GM19043 (cell line): ENCODE data around the gene HOXA9.

Source experiments
- ATAC-seq: cut with Tn5 transposase; IDR thresholded peaks from one replicate; pipeline ENCODE4 v1.9.1; 2021; ENCODE audit warnings: low read depth; ENCODE audit not compliant: unreplicated experiment

The HOXA9 gene

DNA sequence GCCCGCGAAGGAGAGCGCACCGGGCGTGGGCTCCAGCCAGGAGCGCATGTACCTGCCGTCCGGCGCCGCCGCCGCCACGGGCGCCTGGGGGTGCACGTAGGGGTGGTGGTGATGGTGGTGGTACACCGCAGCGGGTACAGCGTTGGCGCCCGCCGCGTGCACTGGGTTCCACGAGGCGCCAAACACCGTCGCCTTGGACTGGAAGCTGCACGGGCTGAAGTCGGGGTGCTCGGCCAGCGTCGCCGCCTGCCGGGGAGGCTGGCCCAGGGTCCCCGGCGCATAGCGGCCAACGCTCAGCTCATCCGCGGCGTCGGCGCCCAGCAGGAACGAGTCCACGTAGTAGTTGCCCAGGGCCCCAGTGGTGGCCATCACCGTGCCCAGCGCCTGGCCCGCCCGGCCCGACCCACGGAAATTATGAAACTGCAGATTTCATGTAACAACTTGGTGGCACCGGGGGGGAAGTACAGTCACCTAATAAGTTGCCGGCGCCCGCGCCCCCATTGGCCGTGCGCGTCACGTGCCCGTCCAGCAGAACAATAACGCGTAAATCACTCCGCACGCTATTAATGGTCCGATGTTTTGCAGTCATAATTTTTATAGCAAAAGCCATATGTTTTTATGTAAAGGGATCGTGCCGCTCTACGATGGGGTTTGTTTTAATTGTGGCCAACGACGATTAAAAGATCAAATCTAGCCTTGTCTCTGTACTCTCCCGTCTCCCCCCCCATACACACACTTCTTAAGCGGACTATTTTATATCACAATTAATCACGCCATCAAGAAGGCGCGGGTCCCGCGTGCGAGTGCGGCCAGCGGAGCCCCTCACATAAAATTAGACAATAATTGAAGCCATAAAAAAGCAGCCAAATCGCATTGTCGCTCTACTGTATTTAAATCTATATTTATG is at the start of gene HOXA9:
TSS of gene HOXA9 (minus strand) at position 449 of the 907 bp plus-strand sequence. CDS start at position 369, 80 bp downstream.
- ATAC-seq, result no peak

DNA sequence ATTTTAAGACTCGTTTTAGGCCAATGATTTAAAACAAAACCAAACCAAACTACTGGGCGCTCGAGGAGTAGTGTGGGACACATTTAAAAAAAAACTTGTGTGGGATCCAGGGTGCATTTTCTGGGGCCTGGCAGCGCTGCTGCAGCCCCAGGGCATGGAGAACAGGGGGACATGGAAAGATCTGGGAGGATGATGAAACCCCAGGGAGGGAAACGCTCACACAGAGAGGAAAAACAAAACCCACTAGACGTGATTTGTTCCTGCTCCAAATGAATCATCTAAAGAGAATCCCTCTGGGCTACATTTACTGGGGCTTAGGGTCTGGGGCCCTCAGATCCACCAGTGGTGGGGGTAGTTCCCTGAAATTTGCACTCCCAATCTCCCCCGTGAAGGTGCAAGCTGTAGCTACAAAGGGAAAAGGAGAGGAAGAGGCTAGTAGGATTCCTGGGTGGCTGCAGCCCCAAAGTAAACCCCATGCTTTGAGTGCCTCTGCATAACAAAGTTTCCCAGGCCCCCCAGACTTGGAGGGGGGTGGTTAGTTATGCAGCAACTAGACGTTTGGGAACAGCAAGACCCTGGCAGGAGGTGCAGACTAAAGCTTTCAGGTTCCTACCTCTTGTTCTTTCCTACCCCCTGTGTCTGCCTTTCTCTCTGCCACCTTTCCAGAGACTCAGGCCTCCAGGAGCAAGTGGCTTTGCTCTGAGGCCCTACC is 49.1 kb upstream of the HOXA9 start:
- ATAC-seq, result no peak

DNA sequence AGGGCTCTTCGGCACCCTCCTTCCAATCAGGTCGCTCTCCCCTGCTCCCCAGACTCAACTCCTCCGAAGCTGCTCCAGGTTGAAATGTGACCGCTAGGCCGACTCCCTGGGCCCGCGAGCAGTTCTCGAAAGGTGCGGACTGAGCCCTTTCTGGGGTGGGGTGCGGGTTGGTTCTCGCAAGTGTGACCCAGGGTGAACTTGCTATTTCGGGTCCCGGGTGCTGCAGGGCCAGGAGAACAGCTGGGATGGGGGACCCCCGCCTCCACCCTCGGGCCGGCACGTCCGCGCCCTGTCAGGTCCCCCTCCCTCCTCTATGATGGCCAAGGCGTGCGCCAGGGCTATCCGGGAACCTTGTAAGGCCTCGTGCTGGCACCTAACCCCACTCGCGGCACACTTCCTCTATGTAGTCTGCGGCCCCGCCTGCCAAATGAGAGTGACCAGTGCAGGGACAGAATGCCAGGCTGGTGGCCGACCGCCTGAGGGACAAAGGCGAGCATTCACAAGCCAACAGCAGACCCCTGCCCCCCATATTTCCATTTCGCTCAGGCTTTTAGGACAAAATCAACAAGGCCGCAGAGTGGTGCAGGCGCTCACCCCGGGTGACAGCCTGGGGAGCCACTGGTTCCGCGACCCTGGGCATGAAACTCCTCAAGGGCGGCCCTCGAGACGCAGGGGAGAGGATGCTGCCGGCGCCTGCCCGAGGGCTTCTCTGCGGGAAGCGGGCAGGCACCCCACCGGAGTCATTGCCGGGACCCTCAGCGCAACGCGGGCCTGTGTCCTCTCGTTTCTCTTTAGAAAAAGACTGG is 48.3 kb upstream of the HOXA9 start:
- ATAC-seq, result no peak

DNA sequence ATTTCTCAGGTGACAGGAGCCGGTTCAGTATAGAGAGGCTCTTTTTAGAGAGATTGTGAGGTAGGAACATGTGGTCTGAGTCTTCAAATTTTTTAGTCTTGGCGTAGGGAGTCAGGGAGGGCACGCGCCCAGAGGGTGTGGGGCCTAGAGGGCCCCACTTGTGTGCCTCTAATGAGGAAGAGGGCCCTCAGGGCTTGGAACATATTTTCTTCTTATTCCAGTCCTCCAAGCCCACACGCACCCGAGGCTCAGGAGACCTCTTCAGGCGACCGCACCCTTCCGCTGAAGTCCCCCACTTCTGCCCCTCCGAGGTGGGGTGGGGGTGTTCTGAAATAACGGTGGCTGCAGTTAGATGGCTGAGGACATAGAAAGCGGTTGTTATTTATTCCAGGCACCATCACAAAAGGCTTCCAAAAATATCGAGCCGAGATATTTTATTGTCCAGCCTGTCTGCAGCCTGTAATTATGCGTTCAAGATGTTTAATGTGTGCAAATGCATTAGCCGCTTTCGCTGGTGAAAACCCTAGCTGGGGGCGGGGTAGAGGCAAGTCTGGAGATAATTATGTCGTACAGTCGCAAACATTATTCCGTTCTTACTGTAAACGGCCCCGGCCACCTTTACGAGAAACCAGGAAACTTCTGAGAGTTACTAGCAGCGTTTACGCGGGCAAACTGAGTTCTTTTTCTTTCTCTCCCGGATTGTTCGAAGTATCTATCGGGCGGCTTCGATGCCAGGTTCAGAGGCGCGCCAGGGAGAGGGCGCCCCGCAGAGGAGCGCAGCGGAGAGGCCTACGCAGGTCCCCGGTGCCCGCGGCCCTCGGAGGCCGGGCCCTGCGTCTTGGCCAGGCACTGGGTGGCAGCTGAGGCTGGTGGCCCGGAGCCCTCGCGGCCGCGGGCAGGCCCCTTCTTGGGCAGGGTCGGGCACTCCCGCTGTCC is 47.4 kb upstream of the HOXA9 start:
- ATAC-seq, result no peak

DNA sequence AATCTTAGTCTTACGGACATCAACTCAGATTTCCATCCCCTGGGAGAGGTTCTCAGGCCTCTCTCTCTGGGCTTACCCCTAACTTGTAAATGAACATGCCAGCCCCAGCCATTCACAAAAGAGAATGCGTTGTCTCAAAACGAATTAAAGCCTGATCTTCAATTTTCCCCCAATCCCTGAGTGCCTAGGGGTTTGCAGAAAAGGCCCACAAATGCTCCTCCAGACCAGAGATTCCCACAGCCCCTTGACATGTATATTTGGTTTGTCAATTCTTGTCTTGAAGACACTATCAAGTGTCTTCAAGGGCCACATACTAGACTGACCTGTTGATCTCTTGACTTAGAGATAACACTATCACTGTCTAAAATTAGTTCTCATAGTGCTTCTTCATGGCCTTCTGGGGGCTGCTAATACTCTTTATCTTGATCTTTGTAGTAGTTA is 46.4 kb upstream of the HOXA9 start:
- ATAC-seq, result no peak

DNA sequence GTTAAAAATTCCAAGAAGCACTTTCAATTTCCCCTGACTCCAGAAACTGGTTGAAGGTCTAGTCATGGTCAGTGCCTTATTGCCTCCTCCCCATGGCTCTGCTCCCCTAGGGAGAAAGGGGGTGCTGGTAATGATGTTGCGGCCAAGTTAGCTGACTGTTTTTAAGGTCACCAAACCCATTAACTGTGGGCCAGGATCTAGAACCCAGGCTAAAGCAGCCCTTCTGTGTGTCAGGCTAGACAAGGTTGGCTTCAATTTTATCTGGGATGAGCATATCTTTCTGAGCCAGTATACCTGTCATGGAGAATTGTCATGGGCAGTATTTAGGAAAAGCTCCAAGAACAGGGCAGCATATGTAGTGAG is 45.7 kb upstream of the HOXA9 start:
- ATAC-seq, result no peak

DNA sequence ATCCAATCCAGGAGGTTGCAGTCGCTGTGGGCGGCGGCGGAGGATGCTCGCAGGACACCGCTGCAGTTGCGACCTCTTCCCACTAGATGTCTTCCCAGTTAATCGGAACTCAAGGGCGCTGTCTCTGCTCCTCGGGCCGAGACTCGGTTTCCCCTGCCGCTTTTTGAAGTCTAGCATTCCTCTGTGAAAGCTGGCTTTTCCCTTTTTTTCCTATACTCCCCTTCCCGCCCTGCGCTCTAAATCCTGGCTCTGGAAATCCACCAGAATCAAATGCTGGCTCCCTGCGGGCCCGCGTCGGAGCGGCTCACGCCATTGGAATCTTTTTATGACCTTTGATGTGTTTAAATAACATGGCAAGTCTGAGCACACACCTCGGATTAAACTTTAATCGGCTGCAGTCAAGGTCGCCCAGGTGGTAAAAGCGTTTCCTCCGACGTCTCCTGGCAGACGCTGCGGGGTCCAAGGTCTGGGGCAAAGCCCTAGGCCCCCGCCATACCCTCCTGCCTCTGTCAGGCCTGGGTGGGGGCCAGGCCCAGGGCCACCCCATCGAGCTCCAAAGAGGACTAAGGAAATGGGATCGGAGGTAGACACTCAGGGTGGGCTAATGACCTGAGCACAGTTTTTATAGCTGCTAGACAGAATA is 45.2 kb upstream of the HOXA9 start:
- no peak for ATAC-seq

DNA sequence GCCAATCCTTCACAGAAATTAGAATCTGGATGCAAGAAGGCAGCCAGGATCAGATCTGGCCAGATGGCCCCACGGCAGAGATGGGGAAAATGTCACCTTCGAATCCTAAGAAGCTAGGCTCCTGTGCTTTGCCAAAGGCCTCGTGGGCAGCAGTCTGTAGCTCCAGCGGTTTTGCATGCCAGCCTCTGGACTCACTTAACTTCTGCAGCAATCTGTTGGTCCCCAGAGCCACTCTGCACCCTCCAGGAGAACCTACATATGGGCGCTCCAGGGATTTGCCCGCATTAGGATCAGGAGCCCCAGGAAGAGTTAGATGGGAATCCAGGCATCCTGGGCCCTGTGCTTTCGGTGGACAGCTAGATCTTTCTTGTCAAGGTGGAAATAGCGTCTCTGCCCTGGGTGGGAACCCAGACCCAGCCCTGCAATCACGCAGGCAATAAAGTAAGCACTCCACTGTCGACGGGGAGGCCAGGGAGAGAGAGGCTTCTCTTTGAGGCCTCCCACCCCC is 44.6 kb upstream of the HOXA9 start:
- ATAC-seq, result no peak

DNA sequence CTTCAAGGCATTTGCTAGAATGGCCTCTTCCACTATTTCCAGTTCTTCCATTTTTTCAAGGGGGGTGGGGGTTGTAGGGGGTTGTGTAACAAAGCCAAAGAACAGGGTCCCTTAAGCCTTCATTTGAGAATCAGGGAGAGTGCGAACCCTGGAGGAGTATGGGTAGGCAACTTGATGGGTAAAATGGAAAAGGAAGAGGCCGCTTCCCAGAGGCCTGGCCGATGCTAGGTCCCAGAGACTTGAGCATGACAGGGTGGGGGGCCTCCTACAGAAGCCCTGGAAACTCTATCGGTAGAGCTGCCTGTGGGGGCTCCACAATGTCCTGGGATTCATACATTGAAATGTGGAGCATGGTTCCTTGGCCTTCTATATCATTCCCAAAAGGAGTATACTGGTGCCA is 43.7 kb upstream of the HOXA9 start:
- no peak for ATAC-seq

DNA sequence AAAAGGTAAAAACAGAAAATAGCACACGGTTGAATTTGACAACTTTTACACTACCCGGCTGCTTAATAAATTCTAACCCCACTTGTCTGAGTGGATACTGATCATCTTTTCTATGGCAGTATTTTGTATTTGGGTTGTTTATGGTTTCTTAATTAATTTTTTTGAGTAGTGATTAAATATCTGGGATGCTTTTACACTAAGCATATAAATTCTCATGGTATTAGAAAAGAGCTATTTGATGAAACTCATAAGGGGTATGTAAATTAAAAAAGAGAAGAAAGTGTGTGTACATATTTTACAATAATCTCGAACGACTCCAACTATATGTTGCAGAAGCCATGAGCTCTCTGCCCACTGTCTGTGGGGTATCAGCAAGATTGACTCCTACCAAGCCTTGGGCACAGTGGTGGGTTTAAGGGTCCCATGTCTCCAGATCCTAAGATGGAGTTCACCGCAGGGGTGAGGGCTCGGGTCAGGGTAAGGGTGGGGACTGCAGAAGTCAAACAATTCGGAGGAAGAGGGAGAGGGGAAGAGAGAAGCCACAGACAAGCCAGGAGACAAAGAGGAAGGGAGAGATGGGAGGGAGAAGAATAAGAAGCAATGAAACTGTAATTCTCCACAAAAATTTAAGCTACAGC is 42.1 kb upstream of the HOXA9 start:
- no peak for ATAC-seq

DNA sequence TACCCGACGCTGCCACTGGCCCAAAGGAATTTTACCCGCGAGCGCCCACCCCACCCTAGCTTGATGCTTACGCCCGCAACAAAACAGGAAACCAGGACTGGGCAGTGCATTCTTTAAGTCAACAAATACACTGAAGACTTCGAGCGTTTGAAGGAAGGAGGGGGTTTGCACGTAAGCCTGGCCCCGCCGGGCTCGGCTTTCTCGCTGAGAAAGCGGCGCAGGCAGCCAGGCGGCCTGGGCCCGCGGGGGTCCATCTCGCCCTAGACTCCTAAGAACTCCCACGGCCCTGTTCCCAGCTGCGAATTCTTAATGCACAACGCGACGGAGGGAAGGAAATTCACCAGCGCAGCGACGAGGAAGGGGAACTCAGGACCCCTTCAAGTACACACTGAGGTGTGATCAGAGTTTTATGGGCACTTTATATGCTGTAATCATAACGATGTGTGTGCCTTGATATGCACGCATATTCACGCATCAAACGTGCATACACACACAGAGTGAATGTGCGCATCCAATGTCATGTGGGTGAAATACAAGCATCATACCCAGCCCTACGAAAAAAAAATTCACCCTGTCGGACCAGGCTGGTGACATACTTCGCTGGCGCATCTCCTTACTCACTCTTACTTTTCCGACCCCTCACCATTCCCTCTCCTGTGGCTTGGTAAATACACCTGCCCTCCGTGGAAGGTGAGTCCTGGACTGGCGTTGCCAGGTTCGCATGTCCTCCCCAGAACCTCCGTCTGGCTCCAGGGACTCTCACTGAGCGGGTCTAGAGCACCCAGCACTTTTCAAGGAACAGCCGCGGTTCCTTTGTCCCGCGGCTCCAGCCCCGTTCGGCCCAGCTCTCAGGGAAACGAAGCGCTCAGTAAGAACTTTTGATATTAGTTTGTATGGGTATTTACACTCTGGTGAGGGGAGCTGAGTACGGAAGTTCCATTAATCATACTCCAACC is 40.3 kb upstream of the HOXA9 start:
- no peak for ATAC-seq

DNA sequence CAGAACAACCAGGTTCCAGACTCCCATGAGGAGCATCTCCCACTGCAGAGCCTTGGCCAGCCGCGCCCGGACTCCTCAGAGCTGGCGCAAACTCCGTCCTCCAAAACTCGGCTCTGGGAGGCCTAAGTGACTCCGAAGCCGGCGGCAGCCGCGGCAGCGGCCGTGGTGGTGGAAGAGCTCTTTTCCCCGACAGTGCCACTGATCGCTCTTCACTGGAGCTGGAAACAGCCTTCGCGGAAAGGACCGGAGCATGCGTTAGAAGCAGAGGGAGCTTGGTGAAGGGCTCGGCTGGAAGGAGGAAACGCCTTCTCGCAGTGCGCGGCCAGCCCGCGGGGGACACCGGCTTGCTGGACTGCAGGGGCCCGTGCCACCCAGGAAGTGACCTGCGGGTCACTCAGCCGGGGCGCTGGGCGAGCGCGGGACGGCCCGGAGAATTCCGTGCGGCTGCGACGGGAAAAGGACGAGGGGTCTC is 39.5 kb upstream of the HOXA9 start:
- ATAC-seq, result no peak

DNA sequence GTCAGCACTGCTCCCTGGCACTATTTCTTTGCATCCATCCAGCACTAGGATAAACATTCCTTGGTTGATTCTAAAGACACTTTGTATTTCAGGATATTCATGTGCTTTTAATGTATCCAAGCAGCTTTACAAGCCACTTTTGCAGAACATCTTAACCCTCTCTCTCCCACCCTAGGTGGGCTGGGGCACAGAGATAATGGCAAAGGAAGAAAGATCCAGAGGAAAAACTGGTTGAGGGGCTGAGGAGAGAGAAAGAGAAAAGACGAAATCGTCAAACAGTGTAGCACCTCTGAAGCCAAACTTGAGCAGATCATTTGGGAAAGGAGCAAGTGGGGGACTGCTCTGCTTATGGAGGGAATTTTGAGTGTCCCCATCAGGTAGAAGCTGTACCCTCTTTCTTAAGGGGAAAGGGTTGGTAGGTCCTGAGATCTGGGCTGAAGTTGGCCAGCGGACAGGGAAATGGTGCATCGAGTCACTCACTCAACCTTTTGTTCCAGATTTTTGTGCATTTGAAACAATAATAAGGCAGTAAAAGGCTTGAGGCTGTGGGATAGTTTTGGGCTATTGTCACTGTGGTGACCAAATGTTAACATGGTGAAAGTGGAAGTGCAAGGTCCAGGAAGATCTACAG is 38.7 kb upstream of the HOXA9 start:
- ATAC-seq, result no peak

DNA sequence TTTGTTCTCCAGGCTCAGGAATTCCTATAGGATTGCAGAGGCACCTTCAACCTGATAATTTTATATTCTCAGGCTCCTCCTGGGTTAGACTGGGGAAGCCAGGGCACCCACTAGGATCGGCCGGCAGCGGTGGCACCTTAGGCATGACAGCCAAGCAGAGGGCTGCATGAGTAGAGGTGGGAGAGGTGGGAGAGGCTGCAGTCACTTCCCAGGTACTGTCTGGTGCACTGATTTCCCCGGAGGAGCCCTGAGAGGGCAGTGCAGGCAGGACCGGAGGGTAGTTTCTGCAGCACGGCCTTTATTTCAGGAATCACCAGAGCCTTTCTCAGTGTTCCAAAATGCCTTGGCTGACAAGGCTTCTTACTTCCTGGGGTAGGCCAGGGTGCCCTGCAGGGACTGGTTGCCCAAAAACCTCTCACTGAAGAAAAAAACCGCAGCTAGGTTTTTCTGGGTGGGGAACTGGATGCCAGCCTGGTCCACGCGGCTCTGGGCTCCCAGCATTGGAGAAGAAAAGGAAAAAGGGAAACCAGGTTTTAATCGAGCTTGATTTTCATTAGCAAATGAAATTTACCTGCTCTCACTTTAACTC is 38.1 kb upstream of the HOXA9 start:
- no peak for ATAC-seq

DNA sequence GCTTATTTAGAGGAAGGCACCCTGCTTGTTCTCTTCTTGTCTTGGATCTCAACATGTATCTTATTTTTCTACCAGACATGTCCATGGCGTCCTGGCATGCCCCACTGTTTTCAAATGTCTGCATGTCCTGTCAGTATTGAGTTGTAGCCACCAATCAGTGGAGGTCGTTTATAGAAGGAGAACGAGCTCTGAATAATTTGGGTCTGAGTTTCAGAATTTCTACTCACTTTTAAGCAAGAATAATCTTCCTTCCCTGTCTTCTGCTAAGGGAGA is 37.5 kb upstream of the HOXA9 start:
- ATAC-seq, result no peak

DNA sequence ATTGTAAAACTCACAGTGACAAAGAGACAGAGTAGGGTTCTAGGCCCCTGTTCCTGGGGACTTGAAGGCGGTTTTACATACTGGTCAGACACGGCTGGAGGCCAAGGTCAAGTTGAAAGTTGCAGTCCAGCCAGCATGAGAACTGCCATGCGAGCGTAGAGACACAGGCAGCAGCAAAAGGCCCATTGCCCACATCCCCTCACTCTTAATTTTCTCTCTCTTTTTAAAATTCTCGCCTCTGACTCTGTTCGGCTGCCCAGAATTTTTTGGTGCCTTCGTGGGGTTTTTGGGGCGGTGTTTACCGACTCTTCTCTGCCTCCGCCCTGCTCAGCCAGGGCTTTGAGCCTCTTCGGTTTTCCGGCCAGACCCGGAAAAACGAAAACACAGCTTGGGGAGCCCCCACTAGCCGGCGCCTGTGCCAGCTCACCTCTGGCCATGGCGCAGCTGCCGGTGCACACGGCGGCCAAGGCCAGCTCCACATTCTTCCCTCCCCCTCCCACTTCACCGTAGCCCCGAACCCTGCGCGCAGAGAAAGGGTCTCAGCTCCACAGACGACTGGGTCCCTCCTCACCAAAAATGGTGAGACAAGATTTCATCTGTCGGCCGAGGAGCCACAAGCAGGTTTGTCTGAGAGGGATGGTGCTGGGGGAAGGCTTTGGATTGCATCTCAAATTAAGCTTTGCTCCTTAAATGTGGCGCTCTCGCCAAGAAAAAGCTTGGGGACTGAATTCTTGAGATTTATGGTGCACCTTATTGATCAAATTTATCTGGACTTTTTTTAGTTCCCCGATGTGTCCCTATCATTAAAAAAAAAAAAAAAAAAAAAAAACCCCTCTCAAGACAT is 36.9 kb upstream of the HOXA9 start:
- ATAC-seq, result no peak
